ENCODE measurements around the gene ENOX2. TPM values are rescaled to one million over a fixed set of nuclear protein-coding genes. Genes with fewer than 3 reads are reported as not detected.

The ENOX2 gene
- polyA plus RNA-seq, 4 donors: 3.2 to 14.5 (median 4.8) TPM

DNA sequence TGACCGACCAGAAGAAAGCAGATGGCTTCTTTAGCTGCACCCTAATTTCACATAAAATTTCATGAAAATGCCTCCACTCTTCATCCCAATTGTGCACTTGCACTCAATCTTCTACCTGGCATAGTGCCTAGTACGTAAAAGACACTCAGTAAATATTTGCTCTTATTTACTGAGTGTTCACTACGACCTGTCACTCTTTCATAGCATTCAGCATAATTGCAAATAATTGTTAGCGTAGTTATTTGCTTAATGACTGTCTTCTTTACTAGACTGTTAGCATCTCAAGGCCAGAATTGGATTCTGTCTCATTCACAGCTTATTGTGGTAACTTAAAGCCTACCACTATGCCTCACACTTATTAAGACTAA is 130.2 kb downstream of the ENOX2 start:
- DNase-seq: no peak
- 58 to 73% (median 69%) methylated on average over 4 of the region's 4 CpGs for WGBS, 3 donors
- Histone ChIP-seq H3K9me3 (ENCODE audit: control insufficient read depth in 2 of 2, insufficient read depth in 1 of 2, low read depth in 1 of 2, low read length in 1 of 2) (no peaks in the 10 kb centered on the region), H3K36me3 (ENCODE audit: control insufficient read depth in 3 of 3, insufficient read depth in 2 of 3, low read depth in 1 of 3, low read length in 3 of 3) (no peaks in the 10 kb centered on the region), H3K4me3 (ENCODE audit: low read depth in 1 of 3, low read length in 3 of 3) (no peak overlapping the region), H3K4me1 (ENCODE audit: control insufficient read depth in 3 of 3, insufficient read depth in 2 of 3, low read depth in 1 of 3, low read length in 2 of 3) (no peaks in the 10 kb centered on the region), H3K27me3 (ENCODE audit: control insufficient read depth in 3 of 3, insufficient read depth in 3 of 3, low read length in 3 of 3) (no peaks in the 10 kb centered on the region), H3K27ac (ENCODE audit: low read depth in 1 of 3, low read length in 2 of 3) (no peak overlapping the region)
- FAIRE-seq: no peak

DNA sequence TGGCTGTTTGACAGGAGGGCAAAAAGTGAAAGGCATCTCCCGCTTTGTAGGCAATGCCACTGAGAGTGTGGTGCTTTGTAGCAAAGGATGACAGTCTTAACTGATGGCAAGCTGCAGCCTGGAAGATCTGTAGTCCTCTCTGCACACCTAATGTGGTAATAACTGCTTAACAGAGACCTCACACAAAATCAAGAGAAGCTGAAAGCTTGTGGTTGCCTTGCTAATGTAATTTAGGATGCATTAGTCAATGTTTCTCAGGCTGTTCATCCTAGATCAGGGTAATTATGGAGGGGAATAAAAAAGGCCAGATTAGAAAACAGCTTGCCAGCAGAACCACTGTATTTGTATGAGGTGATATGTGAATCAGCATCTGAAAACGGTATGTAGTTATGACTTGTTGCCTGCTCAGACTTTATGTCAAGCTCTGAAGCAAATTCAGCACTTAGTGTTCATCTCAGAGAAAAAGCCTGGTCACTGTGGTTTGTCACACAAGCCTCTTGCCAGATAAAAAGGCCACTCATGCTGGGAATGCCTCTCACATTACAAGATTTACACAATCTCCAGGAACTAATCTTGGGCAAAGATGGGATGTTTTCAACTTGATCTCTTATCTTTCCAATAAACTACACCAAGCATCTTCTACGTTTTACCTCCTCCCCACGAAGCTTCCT is 130.8 kb downstream of the ENOX2 start:
- FAIRE-seq: no peak
- WGBS, 3 donors: 58 to 77% (median 76%) methylated on average over 4 of the region's 4 CpGs

DNA sequence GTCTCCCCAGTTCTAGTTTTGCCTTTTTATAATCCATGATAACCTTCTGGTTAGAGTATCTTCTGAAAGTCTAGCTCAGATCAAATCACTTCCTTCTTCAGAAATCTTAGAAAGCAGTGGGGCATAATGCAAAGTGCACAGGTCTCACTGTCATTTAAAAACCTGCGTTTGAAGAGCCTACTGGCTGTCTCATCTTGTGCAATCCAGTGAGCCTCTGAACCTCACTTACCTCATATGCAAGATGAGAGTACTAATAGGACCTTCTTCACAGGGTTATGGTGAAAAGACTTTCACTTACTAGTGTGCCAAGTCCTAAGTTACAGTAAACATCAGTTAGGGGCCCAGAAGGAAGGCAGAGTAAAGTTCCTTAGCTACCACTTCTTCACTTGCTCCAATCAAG is 131.4 kb downstream of the ENOX2 start:
- FAIRE-seq (no peak), DNase-seq (peak; percentile 0 to 9)
- WGBS, 3 donors: 37 to 77% (median 46%) methylated on average over 1 of the region's 1 CpG
- H3K4me3 ChIP-seq (ENCODE audit: low read depth in 1 of 3, low read length in 3 of 3): no peak overlapping the region
- no peaks in the 10 kb centered on the region for H3K4me1 ChIP-seq (ENCODE audit: control insufficient read depth in 3 of 3, insufficient read depth in 2 of 3, low read depth in 1 of 3, low read length in 2 of 3)
- H3K27ac ChIP-seq (ENCODE audit: low read depth in 1 of 3, low read length in 2 of 3): no peak overlapping the region
- no peaks in the 10 kb centered on the region for H3K27me3 ChIP-seq (ENCODE audit: control insufficient read depth in 3 of 3, insufficient read depth in 3 of 3, low read length in 3 of 3)
- H3K9me3 ChIP-seq (ENCODE audit: control insufficient read depth in 2 of 2, insufficient read depth in 1 of 2, low read depth in 1 of 2, low read length in 1 of 2): no peaks in the 10 kb centered on the region
- no peaks in the 10 kb centered on the region for H3K36me3 ChIP-seq (ENCODE audit: control insufficient read depth in 3 of 3, insufficient read depth in 2 of 3, low read depth in 1 of 3, low read length in 3 of 3)

More for the DNA sequence above, 130.8 kb downstream of the ENOX2 start:
- no peaks in the 10 kb centered on the region for H3K36me3 ChIP-seq (ENCODE audit: control insufficient read depth in 3 of 3, insufficient read depth in 2 of 3, low read depth in 1 of 3, low read length in 3 of 3)
- H3K9me3 ChIP-seq (ENCODE audit: control insufficient read depth in 2 of 2, insufficient read depth in 1 of 2, low read depth in 1 of 2, low read length in 1 of 2): no peaks in the 10 kb centered on the region
- DNase-seq: no peak
- H3K27me3 ChIP-seq (ENCODE audit: control insufficient read depth in 3 of 3, insufficient read depth in 3 of 3, low read length in 3 of 3): no peaks in the 10 kb centered on the region
- H3K27ac ChIP-seq (ENCODE audit: low read depth in 1 of 3, low read length in 2 of 3): no peak overlapping the region
- H3K4me1 ChIP-seq (ENCODE audit: control insufficient read depth in 3 of 3, insufficient read depth in 2 of 3, low read depth in 1 of 3, low read length in 2 of 3): no peaks in the 10 kb centered on the region
- no peak overlapping the region for H3K4me3 ChIP-seq (ENCODE audit: low read depth in 1 of 3, low read length in 3 of 3)

DNA sequence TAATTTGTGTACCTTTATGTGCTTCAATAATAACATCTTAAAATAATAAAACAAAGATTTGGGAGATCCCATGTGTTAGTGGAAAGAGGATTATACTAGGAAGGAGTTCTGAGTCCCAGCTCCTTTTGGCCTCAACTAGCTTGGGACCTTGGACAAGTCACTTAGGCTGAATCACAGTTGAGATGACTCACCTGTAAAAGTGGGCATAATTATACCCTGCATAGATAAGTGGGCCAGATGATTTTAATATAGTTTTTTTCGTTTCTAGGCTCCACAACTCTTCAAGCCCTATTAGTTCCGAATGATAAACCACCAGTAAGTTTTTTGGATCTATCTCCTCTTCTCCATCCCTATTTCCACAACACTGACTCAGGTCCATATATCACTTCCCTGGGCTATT is 131.8 kb downstream of the ENOX2 start:
- H3K36me3 ChIP-seq (ENCODE audit: control insufficient read depth in 3 of 3, insufficient read depth in 2 of 3, low read depth in 1 of 3, low read length in 3 of 3): no peaks in the 10 kb centered on the region
- no peak overlapping the region for H3K27ac ChIP-seq (ENCODE audit: low read depth in 1 of 3, low read length in 2 of 3)
- WGBS, 3 donors: 47 to 95% (median 58%) methylated on average over 2 of the region's 2 CpGs
- H3K4me3 ChIP-seq (ENCODE audit: low read depth in 1 of 3, low read length in 3 of 3): no peak overlapping the region
- peak in 1 of 2 donors; percentile 2 for DNase-seq
- FAIRE-seq: no peak
- H3K4me1 ChIP-seq (ENCODE audit: control insufficient read depth in 3 of 3, insufficient read depth in 2 of 3, low read depth in 1 of 3, low read length in 2 of 3): no peaks in the 10 kb centered on the region
- no peaks in the 10 kb centered on the region for H3K9me3 ChIP-seq (ENCODE audit: control insufficient read depth in 2 of 2, insufficient read depth in 1 of 2, low read depth in 1 of 2, low read length in 1 of 2)
- H3K27me3 ChIP-seq (ENCODE audit: control insufficient read depth in 3 of 3, insufficient read depth in 3 of 3, low read length in 3 of 3): no peaks in the 10 kb centered on the region

DNA sequence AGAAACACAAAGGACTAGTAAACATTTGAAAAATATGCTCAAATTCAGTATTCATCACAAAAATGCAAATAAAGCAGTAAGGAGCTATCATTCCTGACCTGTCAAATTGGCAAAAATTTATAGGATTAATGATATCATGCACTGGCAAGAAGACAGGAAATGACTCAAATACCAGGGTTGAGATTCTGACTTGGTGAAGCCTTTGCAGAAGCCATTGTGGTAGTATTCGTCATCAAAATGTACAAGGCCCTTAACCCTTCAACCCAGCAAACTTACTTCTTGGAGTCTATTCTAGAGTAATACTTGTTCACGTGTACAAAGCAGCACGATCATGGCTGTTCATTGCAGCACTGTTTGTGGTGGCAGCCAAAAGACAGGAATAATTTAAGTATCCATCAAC is 132.4 kb downstream of the ENOX2 start:
- H3K4me3 ChIP-seq (ENCODE audit: low read depth in 1 of 3, low read length in 3 of 3): no peak overlapping the region
- no peaks in the 10 kb centered on the region for H3K36me3 ChIP-seq (ENCODE audit: control insufficient read depth in 3 of 3, insufficient read depth in 2 of 3, low read depth in 1 of 3, low read length in 3 of 3)
- DNase-seq: no peak
- no peaks in the 10 kb centered on the region for H3K27me3 ChIP-seq (ENCODE audit: control insufficient read depth in 3 of 3, insufficient read depth in 3 of 3, low read length in 3 of 3)
- no peak overlapping the region for H3K27ac ChIP-seq (ENCODE audit: low read depth in 1 of 3, low read length in 2 of 3)
- no peaks in the 10 kb centered on the region for H3K9me3 ChIP-seq (ENCODE audit: control insufficient read depth in 2 of 2, insufficient read depth in 1 of 2, low read depth in 1 of 2, low read length in 1 of 2)
- FAIRE-seq: no peak
- WGBS, 3 donors: 68 to 86% (median 79%) methylated on average over 3 of the region's 3 CpGs
- no peaks in the 10 kb centered on the region for H3K4me1 ChIP-seq (ENCODE audit: control insufficient read depth in 3 of 3, insufficient read depth in 2 of 3, low read depth in 1 of 3, low read length in 2 of 3)

DNA sequence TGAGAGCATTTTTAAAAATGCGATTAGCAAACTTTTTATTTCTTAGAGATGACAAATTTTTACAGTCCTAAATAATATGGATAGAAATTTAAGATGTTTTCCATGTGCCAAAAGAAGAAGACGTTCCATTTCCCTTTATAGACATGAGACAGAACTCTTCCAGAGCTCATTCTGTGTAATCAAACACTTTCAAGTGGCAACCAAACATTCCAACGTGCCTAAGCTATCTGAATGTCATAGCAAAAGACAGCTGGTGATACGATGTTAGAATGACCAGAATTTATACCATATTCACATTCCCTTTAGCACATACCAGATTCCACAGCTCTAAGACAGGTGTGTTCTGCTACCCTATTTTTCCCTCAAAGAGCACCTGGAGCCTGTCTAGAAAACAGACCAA is 133.2 kb downstream of the ENOX2 start:
- Histone ChIP-seq H3K27ac (ENCODE audit: low read depth in 1 of 3, low read length in 2 of 3) (no peak overlapping the region), H3K4me3 (ENCODE audit: low read depth in 1 of 3, low read length in 3 of 3) (no peak overlapping the region), H3K36me3 (ENCODE audit: control insufficient read depth in 3 of 3, insufficient read depth in 2 of 3, low read depth in 1 of 3, low read length in 3 of 3) (no peaks in the 10 kb centered on the region), H3K27me3 (ENCODE audit: control insufficient read depth in 3 of 3, insufficient read depth in 3 of 3, low read length in 3 of 3) (no peaks in the 10 kb centered on the region), H3K9me3 (ENCODE audit: control insufficient read depth in 2 of 2, insufficient read depth in 1 of 2, low read depth in 1 of 2, low read length in 1 of 2) (no peaks in the 10 kb centered on the region), H3K4me1 (ENCODE audit: control insufficient read depth in 3 of 3, insufficient read depth in 2 of 3, low read depth in 1 of 3, low read length in 2 of 3) (no peaks in the 10 kb centered on the region)
- FAIRE-seq (no peak), DNase-seq (no peak)
- WGBS, 3 donors: 65 to 90% (median 74%) methylated on average over 4 of the region's 4 CpGs

DNA sequence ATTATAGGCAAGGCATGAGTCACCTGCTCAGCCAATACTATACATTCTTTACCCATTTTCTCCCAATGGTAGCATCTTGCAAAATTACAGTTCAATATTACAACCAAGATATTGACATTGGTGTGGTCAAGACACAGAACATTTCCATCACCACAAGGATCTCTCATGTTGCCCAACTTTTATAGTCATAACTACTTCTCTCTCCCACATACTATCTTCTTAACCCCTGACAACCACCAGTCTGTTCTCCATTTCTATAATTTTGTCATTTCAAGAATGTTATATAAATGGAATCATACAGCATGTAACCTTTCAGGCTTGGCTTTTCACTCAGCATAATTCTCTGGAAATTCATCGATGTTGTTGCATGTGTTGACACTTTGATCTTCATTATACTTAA is 144.9 kb downstream of the ENOX2 start:
- 81 to 96% (median 90%) methylated on average over 1 of the region's 1 CpG for WGBS, 3 donors
- no peaks in the 10 kb centered on the region for H3K36me3 ChIP-seq (ENCODE audit: control insufficient read depth in 3 of 3, insufficient read depth in 2 of 3, low read depth in 1 of 3, low read length in 3 of 3)
- no peak overlapping the region for H3K27ac ChIP-seq (ENCODE audit: low read depth in 1 of 3, low read length in 2 of 3)
- no peaks in the 10 kb centered on the region for H3K9me3 ChIP-seq (ENCODE audit: control insufficient read depth in 2 of 2, insufficient read depth in 1 of 2, low read depth in 1 of 2, low read length in 1 of 2)
- DNase-seq (no peak), FAIRE-seq (no peak)
- no peaks in the 10 kb centered on the region for H3K4me1 ChIP-seq (ENCODE audit: control insufficient read depth in 3 of 3, insufficient read depth in 2 of 3, low read depth in 1 of 3, low read length in 2 of 3)
- H3K4me3 ChIP-seq (ENCODE audit: low read depth in 1 of 3, low read length in 3 of 3): no peak overlapping the region
- no peaks in the 10 kb centered on the region for H3K27me3 ChIP-seq (ENCODE audit: control insufficient read depth in 3 of 3, insufficient read depth in 3 of 3, low read length in 3 of 3)

DNA sequence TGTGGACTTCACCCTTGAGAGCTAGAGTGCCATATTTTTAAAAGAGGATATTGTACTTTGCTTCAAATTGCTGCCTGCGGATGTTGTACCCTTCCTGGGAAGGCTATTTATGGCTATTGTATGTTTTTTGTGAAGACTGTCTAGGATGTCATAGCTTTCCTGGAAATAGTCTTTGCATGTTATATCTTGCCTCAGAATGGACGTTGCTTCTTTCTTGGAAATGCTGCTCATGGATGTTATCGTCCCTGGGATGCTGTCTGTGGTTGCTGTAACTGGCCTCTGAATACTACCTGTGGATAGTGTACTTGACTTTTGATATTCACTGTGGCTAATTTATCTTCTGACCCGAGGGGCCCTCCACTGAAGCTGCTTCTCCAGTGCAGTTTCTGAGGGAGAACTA is 146.8 kb downstream of the ENOX2 start:
- FAIRE-seq (no peak), DNase-seq (no peak)
- H3K27me3 ChIP-seq (ENCODE audit: control insufficient read depth in 3 of 3, insufficient read depth in 3 of 3, low read length in 3 of 3): no peaks in the 10 kb centered on the region
- H3K27ac ChIP-seq (ENCODE audit: low read depth in 1 of 3, low read length in 2 of 3): no peak overlapping the region
- no peaks in the 10 kb centered on the region for H3K36me3 ChIP-seq (ENCODE audit: control insufficient read depth in 3 of 3, insufficient read depth in 2 of 3, low read depth in 1 of 3, low read length in 3 of 3)
- no peak overlapping the region for H3K4me3 ChIP-seq (ENCODE audit: low read depth in 1 of 3, low read length in 3 of 3)
- 75 to 78% (median 75%) methylated on average over 4 of the region's 4 CpGs for WGBS, 3 donors
- no peaks in the 10 kb centered on the region for H3K4me1 ChIP-seq (ENCODE audit: control insufficient read depth in 3 of 3, insufficient read depth in 2 of 3, low read depth in 1 of 3, low read length in 2 of 3)
- no peaks in the 10 kb centered on the region for H3K9me3 ChIP-seq (ENCODE audit: control insufficient read depth in 2 of 2, insufficient read depth in 1 of 2, low read depth in 1 of 2, low read length in 1 of 2)

DNA sequence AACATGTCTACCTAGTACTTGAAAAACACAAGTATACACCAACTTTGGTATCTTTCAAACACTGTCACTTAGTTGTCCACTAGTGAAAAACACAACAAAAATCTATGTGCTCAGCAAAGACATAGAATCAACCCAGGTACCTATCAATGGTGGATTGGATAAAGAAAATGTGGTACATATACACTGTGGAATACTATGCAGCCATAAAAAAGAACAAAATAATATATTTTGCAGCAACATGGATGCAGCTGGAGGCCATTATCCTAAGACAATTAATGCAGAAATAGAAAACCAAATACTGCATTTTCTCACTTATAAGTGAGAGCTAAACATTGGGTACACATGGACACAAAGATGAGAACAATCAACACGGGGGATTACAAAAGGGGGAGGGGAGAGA is 148.7 kb downstream of the ENOX2 start:
- H3K9me3 ChIP-seq (ENCODE audit: control insufficient read depth in 2 of 2, insufficient read depth in 1 of 2, low read depth in 1 of 2, low read length in 1 of 2): no peaks in the 10 kb centered on the region
- peaks cover 0 to under 1% (median 0%) of the 10 kb centered on the region in 3 donors for H3K27me3 ChIP-seq (ENCODE audit: control insufficient read depth in 3 of 3, insufficient read depth in 3 of 3, low read length in 3 of 3)
- no peak overlapping the region for H3K4me3 ChIP-seq (ENCODE audit: low read depth in 1 of 3, low read length in 3 of 3)
- H3K27ac ChIP-seq (ENCODE audit: low read depth in 1 of 3, low read length in 2 of 3): no peak overlapping the region
- no peak for FAIRE-seq
- WGBS, 3 donors: 88 to 96% (median 91%) methylated on average over 1 of the region's 1 CpG
- DNase-seq: no peak
- H3K36me3 ChIP-seq (ENCODE audit: control insufficient read depth in 3 of 3, insufficient read depth in 2 of 3, low read depth in 1 of 3, low read length in 3 of 3): no peaks in the 10 kb centered on the region
- H3K4me1 ChIP-seq (ENCODE audit: control insufficient read depth in 3 of 3, insufficient read depth in 2 of 3, low read depth in 1 of 3, low read length in 2 of 3): no peaks in the 10 kb centered on the region

Measured in small intestine (tissue), 7 donors.